ENCODE measurements around the gene ADGRB2. TPM values are rescaled to one million over a fixed set of nuclear protein-coding genes. Genes with fewer than 3 reads are reported as not detected.

ADGRB2 gene
- total and polyA plus RNA-seq, 2 of the 4 experiments (the other 2 are of a cell fraction), result 2.2 to 11.9 TPM

- TF ChIP-seq CTCF (conservative IDR thresholded peaks at IDR 0.05; ENCODE audit: low read depth, low read length), result no peak
- no peak for TF ChIP-seq RAD21 (IDR thresholded peaks at IDR 0.05; ENCODE audit: low read length)
- TF ChIP-seq SMC3 (IDR thresholded peaks at IDR 0.05; ENCODE audit: low read depth, low read length), result no peak
These were observed 1.8 kb downstream of the ADGRB2 start (continued) for GRCh38 chr1:31762323-31762722.

GRCh38 chr1:31761883-31762282 lies 2.3 kb downstream of the ADGRB2 start:
- Histone ChIP-seq H3K4me2 (ENCODE audit: low read depth, low read length) (peak overlapping the region; percentile 93), H3K4me3 (ENCODE audit: insufficient read depth, low read depth, low read length) (no peak overlapping the region), H3K9me1 (ENCODE audit: insufficient read depth, low read length) (peaks cover 11% of the 10 kb centered on the region), H4K20me1 (ENCODE audit: insufficient read depth, low read length) (peaks cover 9% of the 10 kb centered on the region), H4K5ac (ENCODE audit: low read depth, low read length) (no peak overlapping the region), H3K14ac (replicated peaks; ENCODE audit: low read depth, low read length) (no peak overlapping the region), H3K27ac (ENCODE audit: insufficient read depth, low read length) (no peak overlapping the region), H2BK20ac (ENCODE audit: low read depth, low read length) (no peak overlapping the region), H3K9me3 (ENCODE audit: control insufficient read depth, insufficient read depth, low read length) (no peaks in the 10 kb centered on the region), H2BK120ac (ENCODE audit: low read depth, low read length) (peak overlapping the region; percentile 63; the same call in 1 of the 2 replicates), H3K9ac (ENCODE audit: low read depth, low read length) (no peak overlapping the region), H3K36me3 (ENCODE audit: control insufficient read depth, insufficient read depth, low read length) (no peaks in the 10 kb centered on the region), H3K79me1 (ENCODE audit: low read depth in 1 of 2, low read length in 2 of 2) (peaks cover 0 to 32% of the 10 kb centered on the region in 2 experiments; a peak in 2 of 4 replicates), H3K4ac (ENCODE audit: low read depth, low read length) (peak overlapping the region; percentile 77; the same call in 1 of the 2 replicates), H3K4me1 (ENCODE audit: control insufficient read depth, insufficient read depth, low read length) (peaks cover 21% of the 10 kb centered on the region), H3K27me3 (ENCODE audit: control insufficient read depth, insufficient read depth, low read length) (peaks cover 4% of the 10 kb centered on the region), H2BK5ac (ENCODE audit: low read depth, low read length, poor library complexity, severe bottlenecking) (no peak overlapping the region), H3K56ac (ENCODE audit: extremely low read depth, insufficient read depth, low read length) (no peak overlapping the region), H3K18ac (ENCODE audit: low read depth, low read length) (peak overlapping the region; percentile 57; the same call in 1 of the 2 replicates), H2AK5ac (ENCODE audit: low read depth, low read length) (peak overlapping the region; percentile 64; the same call in 1 of the 2 replicates), H2AFZ (replicated peaks; ENCODE audit: low read length, poor library complexity) (no peak overlapping the region), H2AK9ac (replicated peaks; ENCODE audit: low read depth, low read length, poor library complexity) (peak overlapping the region; percentile 53), H3K23ac (ENCODE audit: low read depth, low read length) (peak overlapping the region; percentile 87; the same call in 1 of the 2 replicates), H4K91ac (ENCODE audit: insufficient read depth, low read depth, low read length) (no peak overlapping the region), H4K8ac (ENCODE audit: low read depth in 2 of 2, low read length in 2 of 2) (peak overlapping the region in 1 of 2 experiments; percentile 77; a peak in 1 of 4 replicates), H2BK15ac (ENCODE audit: low read depth, low read length) (peak overlapping the region; percentile 44; the same call in 1 of the 3 replicates)
- DNase-seq, result peak; percentile 81
- BruUV-seq (replicated peaks), result no TSS peak
- TF ChIP-seq RFX5 (IDR thresholded peaks at IDR 0.05; ENCODE audit: low read depth, low read length), result no peak
- 0 out of 2 replicates have a peak, but pooled peaks have one; percentile 13 for TF ChIP-seq FOS (IDR thresholded peaks at IDR 0.05; ENCODE audit: low read depth, low read length)
- peak; percentile 35; the same call in 1 of the 2 replicates for TF ChIP-seq MAZ (IDR thresholded peaks at IDR 0.05; ENCODE audit: borderline replicate concordance, low read depth, low read length)
- intact Hi-C loops (cut with micrococcal nuclease), result loop anchor here (1.0 to 2.0 kb wide), 2 partner anchors 27 to 301 kb away; no protein-coding TSS in a partner anchor
- CTCF ChIA-PET, result interaction anchor here (1.5 kb wide), 1 partner anchor 27 kb away, joined by 7 read pairs; no protein-coding TSS in a partner anchor
- in situ Hi-C loops (cut with MboI; ENCODE audit: low sequenced_read_pairs), result no loop called here
- WGBS, 2 experiments (ENCODE audit: extremely low coverage in 2 of 2, insufficient read length in 1 of 2), result no CpG with 5 or more reads among the region's 6 CpGs
- POLR2A ChIA-PET (ENCODE audit: unreplicated experiment), result interaction anchor here (0.5 to 0.6 kb wide), 2 partner anchors 17 to 50 kb away, joined by 3 to 4 read pairs; no protein-coding TSS in a partner anchor
- ATAC-seq (ENCODE audit: low read depth), result no peak
- dilution Hi-C loops (cut with HindIII; ENCODE audit: low sequenced_read_pairs, unreplicated experiment), result no loop called here

All from IMR-90 (cell line).